ENCODE measurements around the gene RHO. TPM values are rescaled to one million over a fixed set of nuclear protein-coding genes. Genes with fewer than 3 reads are reported as not detected.

Gene RHO
- total and polyA plus RNA-seq, 2 donors (not counting 1 experiment from before 2014, with no cell fraction given): not detected

- Histone ChIP-seq H3K4me2 (ENCODE audit: extremely low read depth, insufficient read depth, low read length) (no peak overlapping the region), H3K27ac (ENCODE audit: insufficient read depth, low read length) (no peak overlapping the region), H3K4me3 (replicated peaks in 1 of 4; ENCODE audit: control extremely low read depth in 1 of 4, insufficient read depth in 1 of 4, low read depth in 3 of 4, low read length in 4 of 4) (no peak overlapping the region), H3K9me3 (ENCODE audit: control insufficient read depth, insufficient read depth, low read depth, low read length) (no peaks in the 10 kb centered on the region), H3K27me3 (ENCODE audit: control insufficient read depth, insufficient read depth, low read length) (no peaks in the 10 kb centered on the region), H4K20me1 (ENCODE audit: control insufficient read depth, extremely low read depth, insufficient read depth, low read length) (no peaks in the 10 kb centered on the region), H3K9ac (ENCODE audit: insufficient read depth, low read length) (no peak overlapping the region), H3K79me2 (ENCODE audit: control insufficient read depth, insufficient read depth, low read length) (no peaks in the 10 kb centered on the region), H2AFZ (ENCODE audit: low read length) (no peak overlapping the region), H3K36me3 (ENCODE audit: control insufficient read depth, insufficient read depth, low read length) (no peaks in the 10 kb centered on the region), H3K4me1 (ENCODE audit: control insufficient read depth, extremely low read depth, insufficient read depth, low read length) (no peaks in the 10 kb centered on the region)
- TF ChIP-seq CTCF (conservative IDR thresholded peaks at IDR 0.05 in 1 of 2, IDR thresholded peaks at IDR 0.05 in 1 of 2; ENCODE audit: low read depth in 1 of 2, low read length in 2 of 2) (no peak), EZH2 (IDR thresholded peaks at IDR 0.05; ENCODE audit: low read length, missing control alignments) (no peak)
- no peak for DNase-seq (ENCODE audit: low read depth in 2 of 2)
These were observed 5.5 kb upstream of the RHO start for GRCh38 chr3:129522953-129523352.

- Histone ChIP-seq H4K20me1 (ENCODE audit: control insufficient read depth, extremely low read depth, insufficient read depth, low read length) (no peaks in the 10 kb centered on the region), H3K4me1 (ENCODE audit: control insufficient read depth, extremely low read depth, insufficient read depth, low read length) (no peaks in the 10 kb centered on the region), H2AFZ (ENCODE audit: low read length) (no peak overlapping the region), H3K4me3 (replicated peaks in 1 of 4; ENCODE audit: control extremely low read depth in 1 of 4, insufficient read depth in 1 of 4, low read depth in 3 of 4, low read length in 4 of 4) (no peak overlapping the region), H3K27ac (ENCODE audit: insufficient read depth, low read length) (no peak overlapping the region), H3K4me2 (ENCODE audit: extremely low read depth, insufficient read depth, low read length) (no peak overlapping the region), H3K79me2 (ENCODE audit: control insufficient read depth, insufficient read depth, low read length) (no peaks in the 10 kb centered on the region), H3K27me3 (ENCODE audit: control insufficient read depth, insufficient read depth, low read length) (no peaks in the 10 kb centered on the region), H3K9ac (ENCODE audit: insufficient read depth, low read length) (no peak overlapping the region), H3K9me3 (ENCODE audit: control insufficient read depth, insufficient read depth, low read depth, low read length) (no peaks in the 10 kb centered on the region), H3K36me3 (ENCODE audit: control insufficient read depth, insufficient read depth, low read length) (no peaks in the 10 kb centered on the region)
- no peak for DNase-seq (ENCODE audit: low read depth in 2 of 2)
- no peak for TF ChIP-seq EZH2 (IDR thresholded peaks at IDR 0.05; ENCODE audit: low read length, missing control alignments)
- no peak for TF ChIP-seq CTCF (conservative IDR thresholded peaks at IDR 0.05 in 1 of 2, IDR thresholded peaks at IDR 0.05 in 1 of 2; ENCODE audit: low read depth in 1 of 2, low read length in 2 of 2)
These were observed 4.4 kb upstream of the RHO start for GRCh38 chr3:129524081-129524480.

GRCh38 chr3:129525341-129525968 is 3.0 kb upstream of the RHO start:
- H3K79me2 ChIP-seq (ENCODE audit: control insufficient read depth, insufficient read depth, low read length): no peaks in the 10 kb centered on the region
- H4K20me1 ChIP-seq (ENCODE audit: control insufficient read depth, extremely low read depth, insufficient read depth, low read length): no peaks in the 10 kb centered on the region
- H2AFZ ChIP-seq (ENCODE audit: low read length): no peak overlapping the region
- no peak overlapping the region for H3K27ac ChIP-seq (ENCODE audit: insufficient read depth, low read length)
- DNase-seq (ENCODE audit: low read depth in 2 of 2): peak; percentile 28 to 52
- H3K4me2 ChIP-seq (ENCODE audit: extremely low read depth, insufficient read depth, low read length): no peak overlapping the region
- H3K36me3 ChIP-seq (ENCODE audit: control insufficient read depth, insufficient read depth, low read length): no peaks in the 10 kb centered on the region
- peaks cover 2% of the 10 kb centered on the region for H3K4me1 ChIP-seq (ENCODE audit: control insufficient read depth, extremely low read depth, insufficient read depth, low read length)
- TF ChIP-seq CTCF (conservative IDR thresholded peaks at IDR 0.05 in 1 of 2, IDR thresholded peaks at IDR 0.05 in 1 of 2; ENCODE audit: low read depth in 1 of 2, low read length in 2 of 2) (no peak), EZH2 (IDR thresholded peaks at IDR 0.05; ENCODE audit: low read length, missing control alignments) (no peak)
- H3K4me3 ChIP-seq (replicated peaks in 1 of 4; ENCODE audit: control extremely low read depth in 1 of 4, insufficient read depth in 1 of 4, low read depth in 3 of 4, low read length in 4 of 4): no peak overlapping the region
- no peaks in the 10 kb centered on the region for H3K27me3 ChIP-seq (ENCODE audit: control insufficient read depth, insufficient read depth, low read length)
- no peak overlapping the region for H3K9ac ChIP-seq (ENCODE audit: insufficient read depth, low read length)
- H3K9me3 ChIP-seq (ENCODE audit: control insufficient read depth, insufficient read depth, low read depth, low read length): no peaks in the 10 kb centered on the region
